ENCODE measurements around the gene USP9X.
"Not testable (repeated sequence)": the region's sequence is repeated elsewhere in the genome, so short reads cannot be mapped to it uniquely, and the experiment has no call there.

The USP9X gene

GRCh38 chrX:41045960-41046567, 39.2 kb upstream of the USP9X start:
- H3K4me3 ChIP-seq (ENCODE audit: low read depth, low read length) = no peak overlapping the region
- TF ChIP-seq CTCF (IDR thresholded peaks at IDR 0.05; ENCODE audit: low read depth, low read length, missing control alignments) = no peak
- in situ Hi-C loops (cut with HindIII; ENCODE audit: low sequenced_read_pairs) = no loop called here
- DNase-seq (ENCODE audit: low read depth) = no peak

- no peak overlapping the region for H3K4me3 ChIP-seq (ENCODE audit: low read depth, low read length)
- no peak for DNase-seq (ENCODE audit: low read depth)
- in situ Hi-C loops (cut with HindIII; ENCODE audit: low sequenced_read_pairs) = no loop called here
- TF ChIP-seq CTCF (IDR thresholded peaks at IDR 0.05; ENCODE audit: low read depth, low read length, missing control alignments) = no peak
Observed at GRCh38 chrX:41047878-41048534, 37.2 kb upstream of the USP9X start.

GRCh38 chrX:41050359-41050758, 34.9 kb upstream of the USP9X start:
- no peak overlapping the region for H3K4me3 ChIP-seq (ENCODE audit: low read depth, low read length)
- TF ChIP-seq CTCF (IDR thresholded peaks at IDR 0.05; ENCODE audit: low read depth, low read length, missing control alignments) = no peak
- in situ Hi-C loops (cut with HindIII; ENCODE audit: low sequenced_read_pairs) = no loop called here
- DNase-seq (ENCODE audit: low read depth) = no peak

DNA sequence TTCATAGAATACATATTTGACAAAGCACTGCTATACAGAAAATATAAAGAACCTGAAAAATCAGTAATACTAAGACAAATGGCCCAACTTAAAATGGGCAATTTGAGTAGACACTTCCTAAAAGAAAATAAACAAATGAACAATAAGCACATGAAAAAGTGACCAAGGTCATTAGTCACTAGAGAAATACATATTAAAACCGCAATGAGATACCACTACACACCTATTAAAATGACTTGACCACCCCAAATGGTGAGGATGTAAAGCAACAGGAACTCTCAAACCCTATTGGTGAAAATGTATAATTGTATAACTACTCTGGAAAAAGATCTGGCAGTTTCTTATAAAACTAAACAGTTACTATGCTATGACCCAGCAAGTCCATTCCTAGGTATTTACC, 34.0 kb upstream of the USP9X start:
- DNase-seq (ENCODE audit: low read depth) = no peak
- no peak overlapping the region for H3K4me3 ChIP-seq (ENCODE audit: low read depth, low read length)
- in situ Hi-C loops (cut with HindIII; ENCODE audit: low sequenced_read_pairs) = no loop called here
- TF ChIP-seq CTCF (IDR thresholded peaks at IDR 0.05; ENCODE audit: low read depth, low read length, missing control alignments) = no peak

- in situ Hi-C loops (cut with HindIII; ENCODE audit: low sequenced_read_pairs) = no loop called here
- DNase-seq (ENCODE audit: low read depth) = no peak
- no peak overlapping the region for H3K4me3 ChIP-seq (ENCODE audit: low read depth, low read length)
- no peak for TF ChIP-seq CTCF (IDR thresholded peaks at IDR 0.05; ENCODE audit: low read depth, low read length, missing control alignments)
Observed at GRCh38 chrX:41055740-41056139, 29.5 kb upstream of the USP9X start.

DNA sequence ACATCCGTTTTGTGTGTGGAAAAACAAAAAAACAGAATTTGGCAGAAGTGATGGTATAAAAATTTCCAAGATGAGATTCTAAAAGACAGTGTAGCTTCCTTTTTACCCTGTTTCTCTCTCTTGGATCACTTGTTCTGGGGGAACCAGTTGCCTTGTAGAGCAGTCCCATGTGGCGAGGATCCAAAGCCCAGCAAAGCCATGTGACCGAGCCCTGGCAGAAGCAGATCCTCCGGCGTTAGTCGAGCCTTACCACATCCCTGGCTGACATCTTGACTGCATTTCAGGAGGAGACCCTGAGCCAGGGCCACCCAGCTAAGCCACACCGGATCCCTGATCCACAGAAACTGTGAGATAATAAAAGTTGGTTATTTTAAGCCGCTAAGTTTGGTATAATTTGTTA, 22.0 kb upstream of the USP9X start:
- H3K4me3 ChIP-seq (ENCODE audit: low read depth, low read length); in situ Hi-C loops (cut with HindIII; ENCODE audit: low sequenced_read_pairs); DNase-seq (ENCODE audit: low read depth): not testable (repeated sequence)

GRCh38 chrX:41064018-41064417, 21.2 kb upstream of the USP9X start:
- DNase-seq (ENCODE audit: low read depth) = no peak
- in situ Hi-C loops (cut with HindIII; ENCODE audit: low sequenced_read_pairs) = no loop called here
- TF ChIP-seq CTCF (IDR thresholded peaks at IDR 0.05; ENCODE audit: low read depth, low read length, missing control alignments) = no peak

More at GRCh38 chrX:41064018-41064417, 21.2 kb upstream of the USP9X start:
- H3K4me3 ChIP-seq (ENCODE audit: low read depth, low read length) = no peak overlapping the region
